Cardiac fibroblast (primary cell): ENCODE measurements around the gene PPP2R5E.

ENCODE experiments used
- DNase-seq, 2 donors: peaks; one replicate each; pipeline versions ENCODE4 v3.0.0 to v3.0.0-alpha.2; 2010; ENCODE audit warnings: low read depth in 2 of 2
- H3K4me3 ChIP-seq, 2 donors: replicated peaks in 1 of 2; 1 replicate in 1 of 2; 2 replicates in 1 of 2; pipeline ENCODE4 v1.5.1; 2011; ENCODE audit warnings: low read depth in 2 of 2, low read length in 2 of 2, mild to moderate bottlenecking in 2 of 2, moderate library complexity in 1 of 2
- CTCF ChIP-seq: IDR thresholded peaks from one replicate; pipeline ENCODE4 v1.5.1; 2011; ENCODE audit warnings: low read depth, mild to moderate bottlenecking, low read length, inconsistent platforms

PPP2R5E gene

GRCh38 chr14:63418020-63418419 is 125.2 kb downstream of the PPP2R5E start:
- no peak for TF ChIP-seq CTCF
- H3K4me3 ChIP-seq, result no peak overlapping the region
- DNase-seq, result no peak

- no peak for TF ChIP-seq CTCF
- peak in 1 of 2 donors; percentile 13 for DNase-seq
- no peak overlapping the region for H3K4me3 ChIP-seq
Measured at GRCh38 chr14:63413009-63413408, 130.2 kb downstream of the PPP2R5E start.

- no peak overlapping the region for H3K4me3 ChIP-seq
- TF ChIP-seq CTCF, result no peak
- DNase-seq, result no peak
Measured at GRCh38 chr14:63406333-63406732, 136.8 kb downstream of the PPP2R5E start.

GRCh38 chr14:63405715-63406114 is 137.5 kb downstream of the PPP2R5E start:
- no peak overlapping the region for H3K4me3 ChIP-seq
- no peak for DNase-seq
- no peak for TF ChIP-seq CTCF

- H3K4me3 ChIP-seq, result no peak overlapping the region
- no peak for TF ChIP-seq CTCF
- DNase-seq, result no peak
Measured at GRCh38 chr14:63404906-63405305, 138.3 kb downstream of the PPP2R5E start.

- DNase-seq, result no peak
- TF ChIP-seq CTCF, result no peak
- H3K4me3 ChIP-seq, result no peak overlapping the region
Measured at GRCh38 chr14:63401646-63402045, 141.5 kb downstream of the PPP2R5E start.

- DNase-seq, result no peak
- TF ChIP-seq CTCF, result no peak
- no peak overlapping the region for H3K4me3 ChIP-seq
Measured at GRCh38 chr14:63398952-63399351, 144.2 kb downstream of the PPP2R5E start.
